ENCODE measurements around the gene SYCP1.
A peak's percentile ranks its signal among the peaks of the same experiment; 100 is the strongest.

SYCP1 gene

DNA sequence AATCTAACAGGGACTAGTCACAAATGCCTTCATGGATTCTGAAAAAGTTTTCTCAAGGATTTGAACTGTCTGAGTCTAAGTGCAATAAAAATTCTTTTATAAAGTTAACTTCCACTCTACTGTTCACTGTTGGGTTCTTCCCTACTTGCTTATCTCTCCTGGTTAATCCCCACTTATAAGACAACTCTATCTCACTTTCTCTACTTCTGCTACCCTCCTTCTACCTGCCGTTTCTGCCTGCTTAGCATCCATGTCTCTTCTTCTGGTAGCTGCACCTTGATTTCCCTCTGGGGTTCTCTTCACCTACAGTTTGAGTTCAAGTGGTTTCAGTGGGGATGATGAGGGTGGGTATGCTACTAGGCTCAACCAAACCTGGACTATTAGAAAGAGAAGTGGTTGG is 181.0 kb downstream of the SYCP1 start:
- no peaks in the 10 kb centered on the region for H3K9me3 ChIP-seq (ENCODE audit: insufficient read depth, low read length)
- no peaks in the 10 kb centered on the region for H3K36me3 ChIP-seq (ENCODE audit: insufficient read depth, insufficient read length, low read length)
- no peak overlapping the region for H3K4me3 ChIP-seq (ENCODE audit: insufficient read length, low read depth)
- no peak for TF ChIP-seq YY1 (IDR thresholded peaks at IDR 0.05; ENCODE audit: insufficient read depth, insufficient read length)
- TF ChIP-seq ZNF274 (IDR thresholded peaks at IDR 0.05; ENCODE audit: low read depth, low read length), result no peak
- TF ChIP-seq SUZ12 (IDR thresholded peaks at IDR 0.05; ENCODE audit: extremely low read depth, insufficient read depth, insufficient read length), result no peak
- no peak for DNase-seq (ENCODE audit: low read depth, low spot score)
- H3K9ac ChIP-seq (ENCODE audit: insufficient read length, low read depth), result no peak overlapping the region
- H3K4me1 ChIP-seq (ENCODE audit: insufficient read depth, insufficient read length), result no peaks in the 10 kb centered on the region
- H3K27me3 ChIP-seq (ENCODE audit: insufficient read depth, insufficient read length), result no peaks in the 10 kb centered on the region

DNA sequence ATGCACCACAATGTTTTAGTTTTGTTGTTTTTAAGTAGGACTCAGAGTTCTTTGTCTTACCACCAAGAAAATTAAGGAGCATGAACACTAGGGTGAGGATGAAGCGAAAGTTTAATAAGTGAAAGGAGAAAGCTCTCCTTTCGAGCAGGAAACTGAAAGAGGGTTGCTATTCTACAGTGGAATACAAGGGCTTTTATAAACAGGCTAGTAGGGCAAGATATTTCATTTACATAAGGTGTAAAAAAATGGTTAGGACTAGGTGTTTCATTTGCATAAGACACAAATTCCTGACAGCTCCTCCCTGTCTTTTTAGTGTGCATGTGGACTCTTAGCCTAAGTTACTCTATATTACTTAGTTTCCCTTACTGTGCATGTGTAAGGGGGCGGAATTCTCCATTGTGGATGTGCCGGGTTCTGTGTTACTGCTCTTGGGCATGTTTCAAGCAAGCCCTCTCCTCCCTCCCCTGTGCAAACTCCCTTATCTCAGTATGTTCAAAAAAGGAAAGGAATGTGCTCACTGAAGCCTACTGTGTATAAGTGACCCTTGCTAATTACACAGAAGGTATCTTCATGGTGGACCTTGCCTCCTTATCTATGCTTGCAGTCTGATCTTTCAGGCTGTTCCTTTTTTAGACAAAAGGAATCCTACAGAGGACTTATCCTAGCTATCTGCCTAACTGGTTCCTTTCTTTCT is 182.3 kb downstream of the SYCP1 start:
- DNase-seq (ENCODE audit: low read depth, low spot score), result no peak
- Histone ChIP-seq H3K4me3 (ENCODE audit: insufficient read length, low read depth) (no peak overlapping the region), H3K9ac (ENCODE audit: insufficient read length, low read depth) (no peak overlapping the region), H3K36me3 (ENCODE audit: insufficient read depth, insufficient read length, low read length) (no peaks in the 10 kb centered on the region), H3K4me1 (ENCODE audit: insufficient read depth, insufficient read length) (no peaks in the 10 kb centered on the region), H3K9me3 (ENCODE audit: insufficient read depth, low read length) (no peaks in the 10 kb centered on the region), H3K27me3 (ENCODE audit: insufficient read depth, insufficient read length) (no peaks in the 10 kb centered on the region)
- TF ChIP-seq SUZ12 (IDR thresholded peaks at IDR 0.05; ENCODE audit: extremely low read depth, insufficient read depth, insufficient read length) (no peak), YY1 (IDR thresholded peaks at IDR 0.05; ENCODE audit: insufficient read depth, insufficient read length) (no peak), ZNF274 (IDR thresholded peaks at IDR 0.05; ENCODE audit: low read depth, low read length) (no peak)

DNA sequence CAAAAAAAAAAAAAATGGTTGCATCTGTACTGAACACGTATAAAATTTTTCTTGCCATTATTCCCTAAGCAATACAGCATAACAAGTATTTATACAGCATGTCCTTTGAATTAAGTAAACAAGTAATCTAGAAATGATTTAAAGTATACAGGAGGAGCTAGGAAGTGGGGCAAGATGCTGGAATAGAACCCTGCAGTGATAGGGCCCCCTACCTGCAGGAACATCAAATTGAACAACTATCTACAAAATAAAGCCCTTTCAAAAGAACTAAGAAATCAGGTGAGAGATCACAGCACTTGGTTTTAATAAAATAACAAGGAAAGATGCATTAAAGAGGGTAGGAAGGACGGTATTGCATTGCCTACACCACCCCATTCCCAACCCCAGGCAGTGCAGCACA is 185.8 kb downstream of the SYCP1 start:
- no peak for DNase-seq (ENCODE audit: low read depth, low spot score)
- TF ChIP-seq SUZ12 (IDR thresholded peaks at IDR 0.05; ENCODE audit: extremely low read depth, insufficient read depth, insufficient read length) (no peak), ZNF274 (IDR thresholded peaks at IDR 0.05; ENCODE audit: low read depth, low read length) (no peak), YY1 (IDR thresholded peaks at IDR 0.05; ENCODE audit: insufficient read depth, insufficient read length) (no peak)
- no peaks in the 10 kb centered on the region for H3K4me1 ChIP-seq (ENCODE audit: insufficient read depth, insufficient read length)
- H3K9ac ChIP-seq (ENCODE audit: insufficient read length, low read depth), result no peak overlapping the region
- H3K27me3 ChIP-seq (ENCODE audit: insufficient read depth, insufficient read length), result no peaks in the 10 kb centered on the region
- no peak overlapping the region for H3K4me3 ChIP-seq (ENCODE audit: insufficient read length, low read depth)
- 0 out of 2 replicates have a peak, but pooled peaks cover under 1% of the 10 kb centered on the region for H3K9me3 ChIP-seq (ENCODE audit: insufficient read depth, low read length)
- H3K36me3 ChIP-seq (ENCODE audit: insufficient read depth, insufficient read length, low read length), result no peaks in the 10 kb centered on the region

DNA sequence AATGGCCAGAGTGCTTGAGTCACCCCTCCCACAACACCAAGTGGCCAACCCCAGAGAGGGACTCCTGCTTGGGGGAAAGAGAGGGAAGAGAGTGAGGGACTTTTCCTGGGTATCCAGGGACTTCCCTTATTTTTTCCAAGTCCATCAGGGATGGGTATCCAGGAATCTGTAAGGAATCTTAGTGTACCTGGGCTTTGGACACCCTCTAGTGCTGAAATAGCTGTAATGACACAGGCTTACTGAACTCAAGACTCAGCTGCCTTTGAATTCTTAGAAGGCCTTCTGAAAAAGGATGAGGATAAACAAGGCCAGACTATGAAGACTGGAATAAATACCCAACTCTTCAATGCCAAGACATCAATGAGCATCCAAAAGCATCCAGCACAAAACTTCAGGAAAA is 187.0 kb downstream of the SYCP1 start:
- H3K9me3 ChIP-seq (ENCODE audit: insufficient read depth, low read length), result peaks cover 10% of the 10 kb centered on the region
- no peak overlapping the region for H3K4me3 ChIP-seq (ENCODE audit: insufficient read length, low read depth)
- no peaks in the 10 kb centered on the region for H3K27me3 ChIP-seq (ENCODE audit: insufficient read depth, insufficient read length)
- TF ChIP-seq SUZ12 (IDR thresholded peaks at IDR 0.05; ENCODE audit: extremely low read depth, insufficient read depth, insufficient read length) (no peak), ZNF274 (IDR thresholded peaks at IDR 0.05; ENCODE audit: low read depth, low read length) (no peak), YY1 (IDR thresholded peaks at IDR 0.05; ENCODE audit: insufficient read depth, insufficient read length) (no peak)
- H3K36me3 ChIP-seq (ENCODE audit: insufficient read depth, insufficient read length, low read length), result no peaks in the 10 kb centered on the region
- no peak overlapping the region for H3K9ac ChIP-seq (ENCODE audit: insufficient read length, low read depth)
- peak; percentile 62 for DNase-seq (ENCODE audit: low read depth, low spot score)
- no peaks in the 10 kb centered on the region for H3K4me1 ChIP-seq (ENCODE audit: insufficient read depth, insufficient read length)
